GM18861 (cell line): ENCODE measurements around the gene ENAH.

Experiments used
- ATAC-seq: cut with Tn5 transposase; IDR thresholded peaks from one replicate; pipeline ENCODE4 v1.9.1; 2021; ENCODE audit not compliant: unreplicated experiment

The ENAH gene

GRCh38 chr1:225461533-225462428 is 191.1 kb downstream of the ENAH start:
- ATAC-seq = no peak

GRCh38 chr1:225460737-225461532 is 192.0 kb downstream of the ENAH start:
- ATAC-seq = no peak

GRCh38 chr1:225460021-225460736 is 192.7 kb downstream of the ENAH start:
- ATAC-seq = no peak

- ATAC-seq = no peak
Measured at GRCh38 chr1:225458222-225458631, 194.7 kb downstream of the ENAH start.

- no peak for ATAC-seq
Measured at GRCh38 chr1:225454733-225455132, 198.2 kb downstream of the ENAH start.

- no peak for ATAC-seq
Measured at GRCh38 chr1:225453797-225454648, 198.9 kb downstream of the ENAH start.

GRCh38 chr1:225451840-225452515 is 200.9 kb downstream of the ENAH start:
- ATAC-seq = no peak

GRCh38 chr1:225451340-225451739 is 201.6 kb downstream of the ENAH start:
- no peak for ATAC-seq

- ATAC-seq = no peak
Measured at GRCh38 chr1:225450491-225451191, 202.3 kb downstream of the ENAH start.

GRCh38 chr1:225449774-225450173 is 203.1 kb downstream of the ENAH start:
- no peak for ATAC-seq

- ATAC-seq = no peak
Measured at GRCh38 chr1:225449261-225449660, 203.7 kb downstream of the ENAH start.

GRCh38 chr1:225448146-225448805 is 204.6 kb downstream of the ENAH start:
- no peak for ATAC-seq

- no peak for ATAC-seq
Measured at GRCh38 chr1:225447650-225448089, 205.3 kb downstream of the ENAH start.

GRCh38 chr1:225446981-225447615 is 205.8 kb downstream of the ENAH start:
- no peak for ATAC-seq

GRCh38 chr1:225446595-225446960 is 206.3 kb downstream of the ENAH start:
- no peak for ATAC-seq

GRCh38 chr1:225445639-225446594 is 207.0 kb downstream of the ENAH start:
- no peak for ATAC-seq

GRCh38 chr1:225442123-225442505 is 210.8 kb downstream of the ENAH start:
- ATAC-seq = no peak
